Measurements from ENCODE around the gene FBXO47.

FBXO47 gene

DNA sequence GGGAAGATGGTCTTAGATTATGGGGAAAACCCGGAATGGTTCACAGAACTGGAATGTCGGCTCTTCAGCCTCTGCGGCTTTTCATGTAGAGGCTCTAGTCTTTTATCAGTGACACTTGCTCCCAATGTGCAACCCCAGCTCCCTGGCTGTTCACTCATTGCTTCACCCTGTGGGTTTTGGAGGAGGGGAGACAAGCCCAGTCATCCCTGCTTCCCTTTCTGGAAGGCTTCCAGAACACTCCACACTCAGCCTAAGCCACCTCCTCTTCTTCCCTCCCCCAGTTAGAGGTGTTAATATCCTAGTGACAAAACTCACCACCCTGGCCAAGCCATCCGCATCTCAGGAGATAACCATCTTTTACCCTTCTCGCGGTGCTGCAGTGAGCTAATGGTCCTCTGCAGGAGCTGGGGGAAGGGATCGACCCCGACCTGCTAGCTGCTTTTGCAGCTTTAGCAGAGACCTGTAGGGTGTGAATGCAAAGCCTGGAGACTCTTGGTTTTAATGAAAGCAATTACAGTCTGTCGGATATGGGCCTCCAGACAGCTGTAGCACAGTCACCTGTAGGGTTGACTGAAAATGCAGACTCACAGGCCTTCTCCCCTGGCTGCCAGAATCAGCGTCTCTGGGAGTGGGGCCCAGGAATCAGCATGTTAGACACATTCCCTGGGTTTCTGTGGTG is 66.1 kb downstream of the FBXO47 start:
- no peak for DNase-seq

DNA sequence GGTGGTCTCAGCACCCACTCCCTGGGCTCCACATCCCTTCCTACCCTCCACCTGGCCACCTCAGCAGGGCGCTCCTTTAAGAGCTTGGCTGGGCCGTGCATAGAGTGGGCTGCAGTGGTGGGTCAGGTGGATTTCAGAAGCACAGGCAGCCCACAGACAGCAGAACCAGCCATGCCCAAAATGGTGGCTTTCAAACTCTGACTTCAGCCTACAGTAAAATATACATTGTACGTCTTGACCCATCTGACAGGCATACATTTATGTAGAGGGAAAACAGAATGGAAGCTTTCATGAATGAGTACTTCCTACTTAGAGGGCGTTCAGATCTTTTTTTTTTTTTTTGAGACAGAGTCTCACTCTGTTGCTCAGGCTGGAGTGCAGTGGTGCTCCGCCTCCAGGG is 67.8 kb downstream of the FBXO47 start:
- no peak for DNase-seq

DNA sequence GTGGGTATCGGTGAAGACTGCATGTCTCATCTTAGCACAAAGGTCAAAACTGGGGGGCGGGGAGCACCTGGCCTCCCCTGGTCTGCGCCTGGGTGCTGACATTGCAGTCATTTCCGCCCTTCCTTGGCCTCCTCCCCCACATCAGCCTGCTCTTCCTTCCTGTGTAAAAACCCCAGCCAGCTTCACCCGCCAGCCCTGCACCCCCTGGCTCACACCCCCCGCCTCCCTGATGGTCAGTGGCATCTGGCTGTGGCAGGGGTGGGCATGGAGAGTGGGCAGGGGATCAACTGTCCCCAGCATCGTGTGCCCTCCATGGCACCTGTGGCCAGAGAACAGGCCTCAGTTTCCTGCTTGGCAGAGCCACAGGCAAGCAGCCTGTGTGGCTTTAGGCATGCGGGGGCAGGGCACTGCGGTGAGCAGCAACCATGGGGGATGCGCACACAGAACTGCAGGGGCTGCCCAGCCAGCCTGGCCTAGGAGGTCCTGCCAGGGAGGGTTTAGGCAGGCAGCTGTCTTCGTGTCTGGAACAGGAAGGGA is 68.3 kb downstream of the FBXO47 start:
- DNase-seq: no peak

DNA sequence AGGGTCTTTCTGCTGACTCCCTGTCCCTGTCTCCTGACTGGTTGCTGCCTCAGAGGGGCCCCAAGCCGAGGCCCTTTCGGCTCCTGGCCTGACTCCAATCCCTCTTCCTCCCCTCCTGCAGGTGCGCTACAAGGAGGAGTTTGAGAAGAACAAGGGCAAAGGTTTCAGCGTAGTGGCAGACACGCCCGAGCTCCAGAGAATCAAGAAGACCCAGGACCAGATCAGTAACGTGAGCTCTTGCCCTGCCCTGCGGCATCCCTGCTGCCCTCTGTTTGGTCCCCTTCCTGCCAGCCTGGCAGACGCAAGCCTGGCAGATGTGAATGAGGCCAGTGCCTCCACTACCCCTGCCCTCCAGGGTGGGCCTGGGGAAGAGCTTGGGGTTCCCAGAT is 68.9 kb downstream of the FBXO47 start:
- no peak for DNase-seq

DNA sequence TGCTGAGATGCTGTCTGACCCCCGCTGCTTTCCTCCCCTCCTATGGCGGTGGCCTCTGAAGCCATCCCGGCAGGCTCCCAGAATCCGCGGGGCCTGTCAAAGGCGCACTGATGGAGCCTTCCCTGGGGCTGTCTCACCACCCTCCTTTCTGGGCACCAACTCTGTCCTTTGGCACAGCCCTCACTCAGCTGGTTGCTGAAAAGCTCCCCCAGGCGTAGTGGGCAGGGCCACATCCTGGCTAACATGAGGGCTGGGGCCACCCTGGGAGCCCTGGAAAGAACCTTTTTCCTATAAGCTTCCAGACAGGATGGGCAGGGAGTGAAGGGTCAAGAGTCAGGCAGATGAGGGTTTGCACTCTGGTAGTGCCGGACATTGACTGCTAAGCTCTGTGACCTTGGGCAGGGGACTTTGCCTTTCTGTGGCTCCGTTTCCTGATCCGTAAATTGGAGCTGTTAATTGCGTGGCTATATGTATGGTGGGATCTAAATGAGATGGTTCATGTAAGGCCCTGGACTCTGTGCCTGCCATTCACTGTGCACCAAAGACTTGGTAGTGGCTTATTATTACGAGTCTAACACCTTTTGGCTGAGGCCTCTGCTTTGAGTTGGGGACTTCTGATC is 69.4 kb downstream of the FBXO47 start:
- DNase-seq: no peak

DNA sequence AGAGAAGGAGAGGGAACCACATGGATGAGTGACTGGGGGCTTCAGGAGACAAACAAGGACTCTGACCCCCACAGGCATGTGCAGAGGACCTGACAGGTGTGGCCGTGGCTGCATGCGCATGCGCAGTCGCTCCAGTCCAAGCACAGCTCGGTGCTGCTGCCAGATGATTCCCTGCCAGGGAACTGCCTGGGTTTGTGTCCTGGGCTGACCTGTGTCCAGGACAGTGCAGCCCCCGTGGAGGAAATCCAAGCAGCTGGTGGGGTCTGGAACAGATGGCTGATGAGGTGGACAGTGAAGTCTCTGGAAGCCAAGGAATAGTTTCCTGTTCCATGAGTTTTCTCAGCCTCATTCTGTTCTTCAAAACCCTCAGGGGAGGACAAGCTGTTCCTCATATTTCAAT is 70.0 kb downstream of the FBXO47 start:
- DNase-seq: no peak

DNA sequence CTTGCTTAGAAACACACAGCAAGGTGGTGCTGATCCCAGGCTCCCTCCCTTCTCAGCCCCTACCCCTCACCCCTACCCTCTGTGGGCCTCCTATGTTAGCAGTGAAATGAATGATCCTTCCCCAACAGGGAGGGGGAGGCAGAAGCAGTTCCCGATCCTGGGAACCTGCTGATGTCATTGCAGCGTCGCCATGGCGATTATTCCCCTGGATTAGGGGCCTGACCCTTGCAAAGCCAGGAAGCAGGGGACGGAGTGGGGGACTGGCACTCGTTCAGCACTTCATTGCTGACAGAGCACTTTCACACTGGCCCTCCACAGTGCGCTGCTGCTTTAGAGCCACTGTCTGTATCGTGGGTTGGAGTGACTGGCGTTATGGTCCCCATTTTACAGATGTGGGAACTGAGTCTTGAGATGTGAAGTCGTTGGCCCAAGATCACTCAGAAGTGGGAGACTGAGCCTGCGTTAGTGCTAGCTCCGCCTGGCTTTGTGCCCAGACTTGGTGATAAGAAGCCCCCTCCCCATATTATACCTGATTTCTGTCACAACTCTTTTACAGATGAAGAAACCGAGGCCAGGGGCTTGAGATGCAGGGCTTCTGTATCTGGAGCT is 70.8 kb downstream of the FBXO47 start:
- DNase-seq: no peak

DNA sequence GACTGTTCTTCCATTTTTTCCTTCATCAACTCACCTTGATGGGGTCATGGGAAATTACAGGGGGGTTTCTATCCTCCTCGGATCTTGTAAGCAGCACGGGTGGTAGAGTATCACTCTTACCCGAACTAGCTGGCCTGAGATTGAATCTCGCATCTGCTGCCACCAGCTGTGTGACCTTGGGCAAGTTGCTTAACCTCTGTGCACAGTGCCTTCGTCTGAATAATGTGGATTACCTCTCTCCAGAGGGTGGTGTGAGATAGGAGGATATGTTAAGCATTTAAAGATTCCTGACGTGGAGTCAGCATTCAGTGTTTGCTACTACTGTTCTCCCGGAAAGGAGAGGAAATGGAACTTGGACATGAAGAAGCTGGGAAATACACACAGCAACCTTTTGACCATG is 72.9 kb downstream of the FBXO47 start:
- no peak for DNase-seq

DNA sequence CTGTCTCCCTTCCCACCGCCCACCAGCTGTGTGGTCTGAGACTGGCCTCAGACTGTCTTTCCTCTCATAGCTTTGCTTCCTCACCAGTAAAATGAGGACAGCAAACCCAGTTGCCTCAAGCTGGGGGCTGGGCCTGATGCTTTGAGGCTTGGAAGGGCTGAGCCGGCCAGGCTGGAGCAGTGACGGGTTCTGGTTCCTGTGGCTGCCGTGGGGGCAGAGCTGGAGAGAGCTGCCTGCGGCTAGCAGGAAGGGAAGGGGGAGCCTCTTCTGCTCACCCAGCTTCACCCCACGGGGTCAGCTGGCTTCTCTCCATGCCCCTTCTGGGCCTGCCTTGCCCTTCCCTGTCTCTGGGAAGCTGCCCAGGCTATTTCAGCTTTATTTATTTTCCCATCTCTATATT is 73.6 kb downstream of the FBXO47 start:
- DNase-seq: no peak

DNA sequence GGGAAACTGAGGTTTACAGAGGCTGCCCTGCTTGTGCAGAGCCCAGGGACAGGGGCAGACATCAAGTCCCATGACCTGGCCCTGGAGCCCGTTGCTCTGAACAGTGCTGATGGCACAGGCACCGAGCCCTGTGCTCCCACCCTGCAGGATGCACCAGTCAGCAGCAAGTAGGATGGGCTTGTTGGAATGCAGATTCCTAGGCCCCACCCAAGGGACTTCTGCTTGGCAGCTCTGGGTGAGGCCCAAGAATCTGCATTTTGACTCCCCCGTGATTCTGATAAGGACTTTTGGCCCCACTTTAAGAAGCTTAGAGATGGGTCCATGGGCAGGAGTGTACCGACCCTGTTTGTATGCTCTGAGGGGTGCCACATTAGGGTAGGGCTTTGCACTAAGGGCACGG is 74.1 kb downstream of the FBXO47 start:
- no peak for DNase-seq

DNA sequence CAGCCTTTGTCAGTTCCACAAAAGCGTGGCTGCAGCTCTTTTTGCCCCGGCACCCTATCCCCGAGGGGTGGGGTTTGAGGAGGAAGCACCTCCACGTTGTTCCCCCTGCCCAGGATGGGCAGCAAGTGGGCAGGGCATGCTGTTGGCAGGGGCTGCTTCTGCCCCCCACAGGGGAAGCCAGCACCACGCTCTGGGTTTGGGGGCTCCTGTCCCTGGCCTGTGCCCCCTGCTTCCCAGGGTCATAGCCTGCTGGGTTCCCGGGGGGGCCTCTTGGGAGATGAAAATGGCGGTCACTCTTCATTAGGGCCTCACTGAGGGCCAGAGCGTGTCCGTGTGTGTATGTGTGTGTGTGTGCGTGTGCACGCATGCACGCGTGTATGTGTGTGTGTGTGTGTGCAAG is 74.6 kb downstream of the FBXO47 start:
- no peak for DNase-seq

DNA sequence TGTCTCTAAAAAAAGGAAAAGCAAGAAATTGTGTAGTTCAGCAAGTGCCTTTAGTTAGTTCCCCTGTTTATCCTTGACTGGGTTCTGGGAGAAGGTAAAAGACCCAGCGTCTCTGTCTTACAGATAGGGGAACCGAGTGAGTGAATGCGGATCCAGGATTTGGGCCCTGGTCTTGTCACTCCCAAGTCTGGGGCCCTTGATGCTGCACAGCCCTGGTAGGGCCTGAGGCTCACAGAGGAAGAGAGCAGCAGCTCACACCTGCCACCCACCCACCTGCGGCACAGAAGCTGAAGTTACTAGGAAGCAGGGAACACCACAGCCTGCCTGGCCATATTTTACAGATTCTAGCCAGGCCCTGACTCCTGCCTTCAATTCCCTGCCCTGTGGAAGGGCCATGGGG is 75.1 kb downstream of the FBXO47 start:
- DNase-seq: no peak

DNA sequence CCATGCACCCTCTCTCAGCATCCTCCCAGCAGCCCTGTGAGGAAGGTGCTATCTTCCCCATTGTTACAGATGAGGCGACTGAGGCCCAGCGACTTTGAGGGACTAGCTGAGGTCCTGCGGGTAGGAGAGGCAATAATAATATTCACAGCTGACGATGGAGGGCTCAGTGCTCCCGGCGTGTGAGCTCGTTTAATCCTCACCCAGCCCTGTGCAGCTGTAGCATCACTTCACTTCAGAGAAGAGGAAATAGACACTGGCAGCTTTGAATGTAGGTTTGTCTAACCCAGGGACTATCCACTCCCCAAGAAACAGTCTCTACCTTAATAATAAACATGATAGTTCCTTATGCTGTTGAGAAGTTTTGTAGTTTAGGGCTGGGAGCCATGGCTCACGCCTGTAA is 75.8 kb downstream of the FBXO47 start:
- DNase-seq: no peak

DNA sequence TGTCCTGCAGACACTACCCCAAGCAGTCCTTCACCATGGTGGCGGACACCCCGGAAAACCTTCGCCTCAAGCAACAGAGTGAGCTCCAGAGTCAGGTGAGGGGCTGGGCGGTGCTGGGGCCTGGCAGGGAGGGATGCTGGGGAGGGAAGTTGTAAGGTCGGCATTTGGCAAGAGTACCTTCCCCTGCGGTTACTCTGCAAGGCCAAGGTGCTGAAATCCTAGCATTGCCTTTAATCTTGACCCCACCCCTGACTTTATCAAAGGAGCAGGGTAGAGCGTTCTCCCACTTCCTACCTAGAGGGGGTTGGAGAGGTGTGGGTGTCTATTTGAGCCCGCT is 76.8 kb downstream of the FBXO47 start:
- DNase-seq: no peak

DNA sequence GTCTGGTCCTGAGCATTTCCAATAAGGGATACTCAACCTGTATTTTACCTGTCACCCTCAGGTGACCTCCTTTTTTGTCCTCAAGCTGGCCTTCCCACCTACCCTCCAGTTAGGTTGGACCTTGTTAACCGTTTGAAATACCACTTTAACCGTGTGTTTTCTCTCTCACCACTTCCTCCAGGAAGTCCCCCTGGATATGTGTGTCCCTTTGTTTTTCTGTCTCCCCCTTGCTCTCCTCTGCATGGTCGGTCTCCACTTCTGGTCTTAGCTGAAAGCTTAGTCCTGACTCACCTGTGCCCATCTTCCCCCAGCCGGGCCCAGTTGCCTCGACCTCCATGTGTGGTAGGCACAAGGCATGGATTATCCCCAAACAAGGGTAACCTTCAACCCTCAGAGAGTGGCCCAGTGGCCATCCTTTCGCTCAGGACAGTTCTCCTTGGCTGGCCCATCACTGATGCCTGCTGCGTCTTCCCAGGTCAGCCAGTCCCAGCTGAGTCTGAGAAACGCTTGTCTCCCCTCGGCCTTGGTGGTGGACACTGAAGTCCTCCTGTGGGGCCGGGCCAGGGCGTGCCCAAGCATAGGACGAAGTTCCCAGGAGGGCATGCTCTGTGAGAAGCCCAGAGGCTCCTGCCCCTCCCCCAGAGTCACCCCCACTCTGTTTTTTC is 77.3 kb downstream of the FBXO47 start:
- DNase-seq: no peak

DNA sequence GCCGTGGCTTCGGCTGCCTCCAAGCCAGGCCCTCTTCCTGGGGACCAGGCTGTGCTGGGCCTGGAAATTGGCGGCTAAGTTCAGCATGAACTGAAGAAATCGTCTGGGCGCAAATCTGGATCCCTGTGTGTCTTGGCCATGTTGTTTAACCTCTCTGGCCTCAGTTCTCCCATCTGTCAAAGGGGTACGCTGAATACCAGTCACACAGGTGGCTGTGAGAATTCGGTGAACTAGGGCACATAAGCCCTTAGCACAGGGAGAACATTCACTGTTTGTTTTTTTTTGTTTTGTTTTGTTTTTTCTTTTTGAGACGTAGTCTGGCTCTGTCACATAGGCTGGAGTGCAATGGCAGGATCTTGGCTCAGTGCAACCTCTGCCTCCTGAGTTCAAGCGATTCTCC is 78.4 kb downstream of the FBXO47 start:
- DNase-seq: no peak

DNA sequence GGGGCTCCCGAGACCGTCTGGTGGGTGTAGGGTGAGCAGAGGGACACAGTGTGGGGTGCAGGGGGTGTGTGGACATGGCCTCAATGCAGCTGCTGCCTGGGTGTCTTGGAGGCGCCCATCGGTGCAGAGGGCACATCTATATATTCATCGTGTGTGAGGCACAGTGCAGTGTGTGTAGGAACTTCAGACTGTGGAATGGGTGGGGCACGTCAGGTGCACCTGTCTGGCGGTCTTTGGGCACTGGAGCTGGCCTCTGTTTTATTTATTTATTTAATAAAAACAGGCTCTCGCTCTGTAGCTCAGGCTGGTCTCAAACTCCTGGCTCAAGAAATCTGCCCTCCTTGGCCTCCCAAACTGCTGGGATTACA is 80.6 kb downstream of the FBXO47 start:
- peak; percentile 41 to 82 for DNase-seq

Data from NCI-H526 (cell line).